Hematopoietic multipotent progenitor cell treated with erythropoietin and hydrocortisone succinate and interleukin-3 and kit ligand, for 15 days (in vitro differentiated cells): Measurements from ENCODE around the gene CFAP52.
"Not testable (repeated sequence)": the region's sequence is repeated elsewhere in the genome, so short reads cannot be mapped to it uniquely, and the experiment has no call there.

Experiments used
- DNase-seq: peaks from one replicate; pipeline ENCODE4 v3.0.0-alpha.2; 2015; ENCODE audit warnings: low spot score

The CFAP52 gene

GRCh38 chr17:9576521-9577372 lies at the start of gene CFAP52:
TSS of gene CFAP52 (plus strand) at chr17:9576642. CDS start at chr17:9576696, 54 bp downstream.
- peak; percentile 73 for DNase-seq

- DNase-seq, result no peak
These were observed 48.7 kb upstream of the CFAP52 start for GRCh38 chr17:9527788-9528187.

GRCh38 chr17:9529033-9529700 lies 47.3 kb upstream of the CFAP52 start:
- no peak for DNase-seq

GRCh38 chr17:9531034-9531433 lies 45.4 kb upstream of the CFAP52 start:
- DNase-seq, result no peak

GRCh38 chr17:9532715-9533114 lies 43.7 kb upstream of the CFAP52 start:
- no peak for DNase-seq

GRCh38 chr17:9533441-9533840 lies 43.0 kb upstream of the CFAP52 start:
- DNase-seq, result no peak

- DNase-seq, result no peak
These were observed 40.4 kb upstream of the CFAP52 start for GRCh38 chr17:9536061-9536460.

GRCh38 chr17:9537177-9537776 lies 39.2 kb upstream of the CFAP52 start:
- no peak for DNase-seq

GRCh38 chr17:9538626-9539025 lies 37.8 kb upstream of the CFAP52 start:
- no peak for DNase-seq

- DNase-seq, result no peak
These were observed 34.7 kb upstream of the CFAP52 start for GRCh38 chr17:9541718-9542117.

- DNase-seq, result no peak
These were observed 32.2 kb upstream of the CFAP52 start for GRCh38 chr17:9544221-9544620.

- DNase-seq, result no peak
These were observed 27.2 kb upstream of the CFAP52 start for GRCh38 chr17:9549215-9549614.

GRCh38 chr17:9553181-9553580 lies 23.3 kb upstream of the CFAP52 start:
- no peak for DNase-seq

- DNase-seq, result no peak
These were observed 22.8 kb upstream of the CFAP52 start for GRCh38 chr17:9553596-9553995.

GRCh38 chr17:9554715-9555114 lies 21.7 kb upstream of the CFAP52 start:
- DNase-seq, result peak; percentile 45

- no peak for DNase-seq
These were observed 19.2 kb upstream of the CFAP52 start for GRCh38 chr17:9557161-9557755.

GRCh38 chr17:9557857-9558256 lies 18.6 kb upstream of the CFAP52 start:
- no peak for DNase-seq

GRCh38 chr17:9564104-9564503 lies 12.3 kb upstream of the CFAP52 start:
- no peak for DNase-seq

- DNase-seq, result no peak
These were observed 10.4 kb upstream of the CFAP52 start for GRCh38 chr17:9566067-9566466.

GRCh38 chr17:9566739-9567138 lies 9.7 kb upstream of the CFAP52 start:
- DNase-seq, result not testable (repeated sequence)

GRCh38 chr17:9568004-9568403 lies 8.4 kb upstream of the CFAP52 start:
- no peak for DNase-seq

- no peak for DNase-seq
These were observed 7.4 kb upstream of the CFAP52 start for GRCh38 chr17:9568957-9569588.
